Measurements from ENCODE around the gene ZNF385C.

GRCh38 chr17:42129109-42129837 is 31.0 kb upstream of the ZNF385C start:
- TF ChIP-seq POLR2AphosphoS5 (IDR thresholded peaks at IDR 0.05; ENCODE audit: borderline replicate concordance, low read depth, low read length) (no peak), EZH2 (IDR thresholded peaks at IDR 0.05) (no peak), FOXP2 (optimal IDR thresholded peaks at IDR 0.05; ENCODE audit: control extremely low read depth, extremely low read length, insufficient read depth) (no peak)
